ENCODE measurements around the gene DARS1. TPM values are rescaled to one million over a fixed set of nuclear protein-coding genes. Genes with fewer than 3 reads are reported as not detected.

The DARS1 gene
- total RNA-seq, 1 experiment from 2014 or later = 57.5 TPM

DNA sequence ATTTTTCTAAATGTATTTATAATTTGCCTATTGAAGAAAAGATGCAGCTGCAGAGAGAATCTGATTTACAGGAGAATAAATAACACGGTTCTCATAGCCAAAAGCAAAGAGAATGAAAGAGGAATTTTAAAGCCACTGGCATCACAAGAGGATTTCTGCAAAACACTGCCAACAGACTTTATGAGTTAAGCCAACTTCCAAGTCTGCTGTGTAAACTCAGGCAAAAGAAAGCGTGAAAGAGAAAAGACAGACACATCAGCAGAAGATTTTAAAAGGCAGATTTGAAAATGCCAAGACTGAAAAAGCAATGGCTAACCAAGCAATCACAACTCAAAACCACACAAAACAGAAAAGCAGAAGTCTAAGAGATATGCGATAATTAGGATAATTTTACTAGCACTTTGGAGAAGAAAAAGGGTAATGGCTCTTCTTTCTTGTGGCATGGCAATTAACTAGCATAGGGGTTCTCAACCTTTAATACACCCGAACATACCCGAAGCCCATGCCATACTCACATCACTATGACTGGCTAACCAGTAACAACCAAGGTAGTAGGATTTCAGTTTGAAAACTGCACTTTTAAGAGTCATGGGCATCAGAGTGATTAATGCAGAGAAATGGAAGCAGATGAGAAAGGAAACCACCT is 4.9 kb downstream of the DARS1 start:
- Mint-ChIP-seq H3K27ac (ENCODE audit: unreplicated experiment) (no peak overlapping the region), H3K36me3 (ENCODE audit: insufficient read depth, unreplicated experiment) (peaks cover 64% of the 10 kb centered on the region), H3K4me1 (ENCODE audit: low read depth, unreplicated experiment) (no peaks in the 10 kb centered on the region), H3K4me3 (ENCODE audit: low read depth, unreplicated experiment) (no peak overlapping the region), H3K9me3 (ENCODE audit: low read depth, unreplicated experiment) (no peaks in the 10 kb centered on the region), H3K27me3 (ENCODE audit: unreplicated experiment) (no peaks in the 10 kb centered on the region)
- CTCF ChIA-PET = no interaction called here
- intact Hi-C loops (cut with micrococcal nuclease; ENCODE audit: unreplicated experiment) = loop anchor here (5.0 kb wide), 1 partner anchor 63 kb away; no protein-coding TSS in a partner anchor
- no TSS peak for BruUV-seq (replicated peaks)
- no peak for DNase-seq
- TF ChIP-seq CTCF (IDR thresholded peaks at IDR 0.05; ENCODE audit: unreplicated experiment) = no peak

DNA sequence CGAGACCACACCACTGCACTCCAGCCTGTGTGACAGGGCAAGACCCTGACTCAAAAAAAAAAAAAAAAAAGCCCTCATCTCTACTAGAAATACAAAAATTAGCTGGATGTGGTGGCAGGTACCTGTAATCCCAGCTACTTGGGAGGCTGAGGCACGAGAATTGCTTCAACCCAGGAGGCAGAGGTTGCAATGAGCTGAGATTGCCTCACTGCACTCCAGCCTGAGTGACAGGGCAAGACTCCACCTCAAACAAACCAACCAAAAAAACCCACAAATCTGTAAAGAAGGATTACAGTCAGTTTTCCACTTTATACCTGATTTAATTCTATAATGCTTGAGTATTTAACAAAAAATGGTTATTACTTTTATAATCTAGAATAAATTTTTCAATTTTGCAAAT is 9.7 kb downstream of the DARS1 start:
- Mint-ChIP-seq H3K4me3 (ENCODE audit: low read depth, unreplicated experiment) (no peak overlapping the region), H3K4me1 (ENCODE audit: low read depth, unreplicated experiment) (no peaks in the 10 kb centered on the region), H3K36me3 (ENCODE audit: insufficient read depth, unreplicated experiment) (peaks cover 46% of the 10 kb centered on the region), H3K27me3 (ENCODE audit: unreplicated experiment) (no peaks in the 10 kb centered on the region), H3K9me3 (ENCODE audit: low read depth, unreplicated experiment) (no peaks in the 10 kb centered on the region), H3K27ac (ENCODE audit: unreplicated experiment) (no peak overlapping the region)
- TF ChIP-seq CTCF (IDR thresholded peaks at IDR 0.05; ENCODE audit: unreplicated experiment) = no peak
- no peak for DNase-seq
- intact Hi-C loops (cut with micrococcal nuclease; ENCODE audit: unreplicated experiment) = no loop called here
- CTCF ChIA-PET = interaction anchor here (0.7 kb wide), 1 partner anchor 1993 kb away, joined by 4 read pairs; no protein-coding TSS in a partner anchor
- no TSS peak for BruUV-seq (replicated peaks)

DNA sequence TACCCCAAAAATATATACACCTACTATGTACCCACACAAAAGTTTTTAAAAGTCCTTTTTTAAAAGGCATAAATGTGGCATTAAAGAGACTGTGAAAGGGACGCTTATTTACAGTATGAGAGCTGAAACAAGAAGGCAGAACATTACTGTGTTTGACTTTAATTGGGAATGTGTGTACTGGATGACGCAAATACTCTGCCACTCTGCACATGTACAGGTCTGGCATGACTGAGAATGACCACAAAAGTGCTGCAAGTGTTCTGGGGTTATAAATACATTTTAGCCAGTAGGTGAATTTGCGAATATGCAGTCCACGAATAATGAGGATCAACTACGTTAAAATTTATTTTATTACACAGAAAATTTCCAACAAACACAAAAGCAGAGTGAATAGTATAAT is 11.4 kb downstream of the DARS1 start:
- CTCF ChIA-PET = no interaction called here
- H3K4me3 Mint-ChIP-seq (ENCODE audit: low read depth, unreplicated experiment) = no peak overlapping the region
- no TSS peak for BruUV-seq (replicated peaks)
- no peaks in the 10 kb centered on the region for H3K9me3 Mint-ChIP-seq (ENCODE audit: low read depth, unreplicated experiment)
- DNase-seq = no peak
- TF ChIP-seq CTCF (IDR thresholded peaks at IDR 0.05; ENCODE audit: unreplicated experiment) = no peak
- peaks cover 33% of the 10 kb centered on the region for H3K36me3 Mint-ChIP-seq (ENCODE audit: insufficient read depth, unreplicated experiment)
- no peaks in the 10 kb centered on the region for H3K4me1 Mint-ChIP-seq (ENCODE audit: low read depth, unreplicated experiment)
- no peak overlapping the region for H3K27ac Mint-ChIP-seq (ENCODE audit: unreplicated experiment)
- H3K27me3 Mint-ChIP-seq (ENCODE audit: unreplicated experiment) = no peaks in the 10 kb centered on the region
- intact Hi-C loops (cut with micrococcal nuclease; ENCODE audit: unreplicated experiment) = no loop called here

GRCh38 chr2:135969655-135970387 is 15.6 kb downstream of the DARS1 start:
- Mint-ChIP-seq H3K27me3 (ENCODE audit: unreplicated experiment) (no peaks in the 10 kb centered on the region), H3K36me3 (ENCODE audit: insufficient read depth, unreplicated experiment) (peaks cover 9% of the 10 kb centered on the region), H3K4me3 (ENCODE audit: low read depth, unreplicated experiment) (no peak overlapping the region), H3K4me1 (ENCODE audit: low read depth, unreplicated experiment) (no peaks in the 10 kb centered on the region), H3K9me3 (ENCODE audit: low read depth, unreplicated experiment) (no peaks in the 10 kb centered on the region), H3K27ac (ENCODE audit: unreplicated experiment) (no peak overlapping the region)
- no TSS peak for BruUV-seq (replicated peaks)
- TF ChIP-seq CTCF (IDR thresholded peaks at IDR 0.05; ENCODE audit: unreplicated experiment) = no peak
- intact Hi-C loops (cut with micrococcal nuclease; ENCODE audit: unreplicated experiment) = no loop called here
- CTCF ChIA-PET = no interaction called here
- no peak for DNase-seq
